Measurements from ENCODE around the gene MIGA1.
"Not testable (repeated sequence)": the region's sequence is repeated elsewhere in the genome, so short reads cannot be mapped to it uniquely, and the experiment has no call there.

MIGA1 gene

GRCh38 chr1:77757603-77758002 is 21.8 kb upstream of the MIGA1 start:
- no peaks in the 10 kb centered on the region for H3K27me3 ChIP-seq (ENCODE audit: control insufficient read depth in 5 of 5, insufficient read depth in 4 of 5, low read length in 5 of 5)
- H3K4me3 ChIP-seq (ENCODE audit: low read depth in 1 of 5, low read length in 5 of 5), result peak overlapping the region in 3 of 5 donors; percentile 84 to 98 (median 96)
- H3K9ac ChIP-seq (ENCODE audit: low read length in 5 of 5), result peak overlapping the region in 4 of 5 donors; percentile 11 to 98 (median 34)
- H3K4me1 ChIP-seq (ENCODE audit: control insufficient read depth in 5 of 5, insufficient read depth in 5 of 5, low read length in 5 of 5), result peaks cover 5 to 52% (median 41%) of the 10 kb centered on the region in 5 donors
- H3K9me3 ChIP-seq (ENCODE audit: control insufficient read depth in 5 of 5, low read length in 5 of 5), result no peaks in the 10 kb centered on the region
- H3K36me3 ChIP-seq (ENCODE audit: control insufficient read depth in 5 of 5, insufficient read depth in 5 of 5, low read length in 5 of 5), result no peaks in the 10 kb centered on the region
- H3K27ac ChIP-seq (ENCODE audit: low read depth, low read length), result peak overlapping the region; percentile 98

DNA sequence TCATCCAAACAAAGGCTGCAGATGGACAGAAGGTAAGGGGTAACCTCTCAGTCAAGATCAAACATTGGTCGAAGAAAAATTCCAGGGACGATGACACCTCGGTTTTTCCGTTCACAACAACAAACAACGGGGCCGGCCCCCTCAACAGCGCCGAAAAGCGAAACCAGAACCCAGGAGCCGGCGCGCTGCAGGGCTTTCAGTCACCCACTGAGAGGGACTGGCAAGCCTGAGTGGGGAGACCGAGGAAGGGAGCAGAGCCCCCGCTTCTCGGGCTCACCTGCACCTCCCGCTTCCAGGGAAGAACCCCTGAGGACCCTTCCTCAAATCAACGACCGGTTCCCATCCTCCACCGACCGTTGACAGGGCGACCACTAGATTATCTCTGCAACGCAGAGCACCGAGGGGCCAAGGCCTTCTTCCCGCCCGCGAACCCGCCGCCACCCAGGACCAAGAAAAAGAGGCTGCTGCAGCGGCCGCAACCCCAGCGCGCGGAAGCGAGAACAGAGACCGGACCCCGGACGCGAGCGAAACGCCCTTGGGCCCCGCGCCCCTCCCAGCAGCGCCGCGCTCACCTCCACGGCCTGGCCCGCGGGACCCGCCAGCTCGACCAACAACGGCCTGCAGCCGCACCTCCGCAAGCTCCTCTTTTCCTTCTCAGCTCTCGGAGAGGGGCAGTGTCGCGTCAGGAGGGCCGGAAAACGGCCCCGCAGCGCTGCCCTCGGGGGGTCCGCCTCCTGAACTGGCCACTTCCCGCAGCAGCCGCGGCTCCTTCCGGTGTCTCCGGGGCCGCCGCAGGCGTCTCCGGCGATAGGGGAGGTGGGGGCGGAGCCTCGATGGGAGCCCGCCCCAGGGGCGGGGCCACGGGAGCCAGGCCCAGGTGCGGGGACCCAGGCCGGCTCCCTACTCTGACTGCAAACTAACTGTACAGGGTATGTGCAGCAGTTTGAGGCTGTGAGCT is 20.1 kb upstream of the MIGA1 start, which contains the start of gene USP33:
USP33 (minus strand) TSS at position 782 of the 958 bp plus-strand sequence. CDS start 18,155 bp downstream, outside the sequence.
- Histone ChIP-seq H3K4me1 (ENCODE audit: control insufficient read depth in 5 of 5, insufficient read depth in 5 of 5, low read length in 5 of 5) (peaks cover 5 to 50% (median 35%) of the 10 kb centered on the region in 5 donors), H3K9ac (ENCODE audit: low read length in 5 of 5) (peak within 1 kb of the TSS; percentile 78 to 98 (median 93)), H3K9me3 (ENCODE audit: control insufficient read depth in 5 of 5, low read length in 5 of 5) (no peaks in the 10 kb centered on the region), H3K4me3 (ENCODE audit: low read depth in 1 of 5, low read length in 5 of 5) (peak within 1 kb of the TSS; percentile 84 to 99 (median 96)), H3K27ac (ENCODE audit: low read depth, low read length) (peak within 1 kb of the TSS; percentile 98), H3K27me3 (ENCODE audit: control insufficient read depth in 5 of 5, insufficient read depth in 4 of 5, low read length in 5 of 5) (no peaks in the 10 kb centered on the region), H3K36me3 (ENCODE audit: control insufficient read depth in 5 of 5, insufficient read depth in 5 of 5, low read length in 5 of 5) (no peaks in the 10 kb centered on the region)

DNA sequence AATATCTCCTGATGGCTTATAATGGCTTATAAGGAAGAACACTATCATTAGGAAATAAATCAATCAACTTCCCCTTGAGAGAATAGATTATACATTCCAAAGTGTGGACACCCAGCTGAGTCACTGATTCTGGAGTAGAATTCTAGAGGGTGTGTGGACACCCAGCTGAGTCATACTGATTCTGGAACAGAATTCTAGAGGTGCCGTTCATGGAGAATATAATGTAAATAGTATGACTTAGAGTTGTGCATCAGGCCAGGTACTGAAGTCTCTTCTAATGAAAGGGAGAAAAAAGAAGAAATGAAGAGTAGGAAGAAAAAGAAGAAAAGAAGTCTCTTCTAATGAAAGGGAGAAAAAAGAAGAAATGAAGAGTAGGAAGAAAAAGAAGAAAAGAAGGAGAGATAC is 17.4 kb upstream of the MIGA1 start:
- Histone ChIP-seq H3K27ac (ENCODE audit: low read depth, low read length) (no peak overlapping the region), H3K27me3 (ENCODE audit: control insufficient read depth in 5 of 5, insufficient read depth in 4 of 5, low read length in 5 of 5) (no peaks in the 10 kb centered on the region), H3K4me1 (ENCODE audit: control insufficient read depth in 5 of 5, insufficient read depth in 5 of 5, low read length in 5 of 5) (peaks cover 0 to 27% (median 10%) of the 10 kb centered on the region in 5 donors)

GRCh38 chr1:77768006-77768405 is 11.4 kb upstream of the MIGA1 start:
- Histone ChIP-seq H3K4me1 (ENCODE audit: control insufficient read depth in 5 of 5, insufficient read depth in 5 of 5, low read length in 5 of 5) (peaks cover 0 to 6% (median 0%) of the 10 kb centered on the region in 5 donors), H3K9me3 (ENCODE audit: control insufficient read depth in 5 of 5, low read length in 5 of 5) (no peaks in the 10 kb centered on the region), H3K27me3 (ENCODE audit: control insufficient read depth in 5 of 5, insufficient read depth in 4 of 5, low read length in 5 of 5) (no peaks in the 10 kb centered on the region), H3K27ac (ENCODE audit: low read depth, low read length) (no peak overlapping the region), H3K4me3 (ENCODE audit: low read depth in 1 of 5, low read length in 5 of 5) (no peak overlapping the region), H3K36me3 (ENCODE audit: control insufficient read depth in 5 of 5, insufficient read depth in 5 of 5, low read length in 5 of 5) (no peaks in the 10 kb centered on the region), H3K9ac (ENCODE audit: low read length in 5 of 5) (no peak overlapping the region)

More for the DNA sequence above, 17.4 kb upstream of the MIGA1 start:
- no peaks in the 10 kb centered on the region for H3K36me3 ChIP-seq (ENCODE audit: control insufficient read depth in 5 of 5, insufficient read depth in 5 of 5, low read length in 5 of 5)
- H3K9me3 ChIP-seq (ENCODE audit: control insufficient read depth in 5 of 5, low read length in 5 of 5), result no peaks in the 10 kb centered on the region
- H3K4me3 ChIP-seq (ENCODE audit: low read depth in 1 of 5, low read length in 5 of 5), result no peak overlapping the region
- H3K9ac ChIP-seq (ENCODE audit: low read length in 5 of 5), result no peak overlapping the region

GRCh38 chr1:77776007-77776700 is 3.3 kb upstream of the MIGA1 start:
- Histone ChIP-seq H3K9me3 (ENCODE audit: control insufficient read depth in 5 of 5, low read length in 5 of 5) (no peaks in the 10 kb centered on the region), H3K4me1 (ENCODE audit: control insufficient read depth in 5 of 5, insufficient read depth in 5 of 5, low read length in 5 of 5) (peaks cover 2 to 16% (median 14%) of the 10 kb centered on the region in 5 donors), H3K27me3 (ENCODE audit: control insufficient read depth in 5 of 5, insufficient read depth in 4 of 5, low read length in 5 of 5) (no peaks in the 10 kb centered on the region), H3K36me3 (ENCODE audit: control insufficient read depth in 5 of 5, insufficient read depth in 5 of 5, low read length in 5 of 5) (no peaks in the 10 kb centered on the region), H3K9ac (ENCODE audit: low read length in 5 of 5) (no peak overlapping the region), H3K27ac (ENCODE audit: low read depth, low read length) (no peak overlapping the region), H3K4me3 (ENCODE audit: low read depth in 1 of 5, low read length in 5 of 5) (no peak overlapping the region)

GRCh38 chr1:77781683-77782082 is 2.2 kb downstream of the MIGA1 start:
- H3K9me3 ChIP-seq (ENCODE audit: control insufficient read depth in 5 of 5, low read length in 5 of 5), result peaks cover 0 to 7% (median 0%) of the 10 kb centered on the region in 5 donors
- peaks cover 7 to 21% (median 10%) of the 10 kb centered on the region in 5 donors for H3K36me3 ChIP-seq (ENCODE audit: control insufficient read depth in 5 of 5, insufficient read depth in 5 of 5, low read length in 5 of 5)
- no peak overlapping the region for H3K4me3 ChIP-seq (ENCODE audit: low read depth in 1 of 5, low read length in 5 of 5)
- H3K27me3 ChIP-seq (ENCODE audit: control insufficient read depth in 5 of 5, insufficient read depth in 4 of 5, low read length in 5 of 5), result no peaks in the 10 kb centered on the region
- H3K4me1 ChIP-seq (ENCODE audit: control insufficient read depth in 5 of 5, insufficient read depth in 5 of 5, low read length in 5 of 5), result peaks cover 2 to 17% (median 14%) of the 10 kb centered on the region in 5 donors
- peak overlapping the region in 2 of 5 donors; percentile 30 to 51 for H3K9ac ChIP-seq (ENCODE audit: low read length in 5 of 5)
- H3K27ac ChIP-seq (ENCODE audit: low read depth, low read length), result no peak overlapping the region

DNA sequence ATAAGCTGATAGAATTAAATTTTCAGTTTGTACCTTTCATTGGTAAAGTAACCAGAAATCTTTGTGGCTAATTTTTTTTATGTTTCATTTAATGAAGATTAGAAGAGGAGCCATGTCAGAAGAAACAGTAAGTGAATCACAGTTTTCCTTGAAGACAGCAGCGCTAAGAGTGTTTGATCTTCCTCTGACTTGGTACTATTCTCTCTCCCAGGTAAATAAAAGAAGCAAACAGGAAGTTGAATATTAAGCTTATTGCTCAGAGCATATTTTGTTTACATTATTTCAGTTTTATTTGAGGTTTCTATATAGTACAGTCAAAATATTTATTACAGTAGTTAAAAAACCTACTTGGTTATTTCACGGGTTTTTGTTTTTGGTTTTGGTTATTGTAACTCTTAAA is 3.7 kb downstream of the MIGA1 start:
- H3K36me3 ChIP-seq (ENCODE audit: control insufficient read depth in 5 of 5, insufficient read depth in 5 of 5, low read length in 5 of 5), result peaks cover 7 to 28% (median 12%) of the 10 kb centered on the region in 5 donors
- peaks cover 2 to 17% (median 14%) of the 10 kb centered on the region in 5 donors for H3K4me1 ChIP-seq (ENCODE audit: control insufficient read depth in 5 of 5, insufficient read depth in 5 of 5, low read length in 5 of 5)
- no peak overlapping the region for H3K4me3 ChIP-seq (ENCODE audit: low read depth in 1 of 5, low read length in 5 of 5)
- no peaks in the 10 kb centered on the region for H3K27me3 ChIP-seq (ENCODE audit: control insufficient read depth in 5 of 5, insufficient read depth in 4 of 5, low read length in 5 of 5)
- H3K9ac ChIP-seq (ENCODE audit: low read length in 5 of 5), result no peak overlapping the region
- peaks cover 0 to 7% (median 0%) of the 10 kb centered on the region in 5 donors for H3K9me3 ChIP-seq (ENCODE audit: control insufficient read depth in 5 of 5, low read length in 5 of 5)
- H3K27ac ChIP-seq (ENCODE audit: low read depth, low read length), result no peak overlapping the region

DNA sequence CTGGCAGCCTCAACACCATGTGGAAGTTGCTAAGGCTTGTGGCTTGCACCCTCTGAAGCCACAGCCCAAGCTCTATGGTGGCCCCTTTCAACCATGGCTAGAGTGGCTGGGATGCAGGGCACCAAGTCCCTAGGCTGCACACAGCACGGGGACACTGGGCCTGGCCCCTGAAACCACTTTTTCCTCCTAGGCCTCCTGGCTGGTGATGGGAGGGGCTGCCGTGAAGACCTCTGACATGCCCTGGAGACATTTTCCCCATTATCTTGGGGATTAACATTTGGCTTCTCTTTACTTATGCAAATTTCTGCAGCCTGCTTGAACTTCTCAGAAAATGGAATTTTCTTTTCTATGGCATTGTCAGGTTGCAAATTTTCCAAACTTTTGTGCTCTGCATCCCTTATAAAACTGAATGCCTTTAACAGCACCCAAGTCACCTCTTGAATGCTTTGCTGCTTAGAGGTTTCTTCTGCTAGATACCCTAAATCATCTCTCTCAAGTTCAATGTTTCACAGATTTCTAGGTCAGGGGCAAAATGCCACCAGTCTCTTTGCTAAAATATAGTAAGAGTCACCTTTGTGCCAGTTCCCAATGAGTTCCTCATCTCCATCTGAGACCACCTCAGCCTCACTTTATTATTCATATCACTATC is 6.8 kb downstream of the MIGA1 start:
- not testable (repeated sequence) for H3K9me3 ChIP-seq (ENCODE audit: control insufficient read depth in 5 of 5, low read length in 5 of 5); H3K4me3 ChIP-seq (ENCODE audit: low read depth in 1 of 5, low read length in 5 of 5); H3K27me3 ChIP-seq (ENCODE audit: control insufficient read depth in 5 of 5, insufficient read depth in 4 of 5, low read length in 5 of 5); H3K4me1 ChIP-seq (ENCODE audit: control insufficient read depth in 5 of 5, insufficient read depth in 5 of 5, low read length in 5 of 5); H3K27ac ChIP-seq (ENCODE audit: low read depth, low read length); H3K9ac ChIP-seq (ENCODE audit: low read length in 5 of 5)
- peaks cover 13 to 39% (median 19%) of the 10 kb centered on the region in 5 donors for H3K36me3 ChIP-seq (ENCODE audit: control insufficient read depth in 5 of 5, insufficient read depth in 5 of 5, low read length in 5 of 5)

DNA sequence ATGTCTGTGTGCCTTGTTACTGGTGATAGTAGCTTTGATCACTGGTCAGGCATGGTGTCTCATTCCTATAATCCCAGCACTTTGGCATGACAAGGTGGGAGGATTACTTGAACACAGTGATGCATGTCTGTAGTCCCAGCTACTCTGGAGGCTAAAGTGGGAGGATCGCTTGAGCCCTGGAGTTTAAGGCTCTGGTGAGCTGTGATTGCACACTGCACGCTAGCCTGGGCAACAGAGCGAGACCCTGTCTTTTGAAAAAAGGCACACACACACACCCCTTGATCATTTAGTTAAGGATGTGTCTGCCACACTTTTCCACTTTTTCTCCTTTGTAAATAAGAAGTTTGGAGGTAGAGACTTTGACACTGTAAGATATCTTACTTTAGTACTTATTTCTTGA is 15.1 kb downstream of the MIGA1 start:
- H3K27me3 ChIP-seq (ENCODE audit: control insufficient read depth in 5 of 5, insufficient read depth in 4 of 5, low read length in 5 of 5), result no peaks in the 10 kb centered on the region
- no peak overlapping the region for H3K4me3 ChIP-seq (ENCODE audit: low read depth in 1 of 5, low read length in 5 of 5)
- H3K27ac ChIP-seq (ENCODE audit: low read depth, low read length), result no peak overlapping the region
- no peaks in the 10 kb centered on the region for H3K9me3 ChIP-seq (ENCODE audit: control insufficient read depth in 5 of 5, low read length in 5 of 5)
- peaks cover 7 to 25% (median 10%) of the 10 kb centered on the region in 5 donors for H3K36me3 ChIP-seq (ENCODE audit: control insufficient read depth in 5 of 5, insufficient read depth in 5 of 5, low read length in 5 of 5)
- H3K4me1 ChIP-seq (ENCODE audit: control insufficient read depth in 5 of 5, insufficient read depth in 5 of 5, low read length in 5 of 5), result no peaks in the 10 kb centered on the region
- H3K9ac ChIP-seq (ENCODE audit: low read length in 5 of 5), result no peak overlapping the region
